DOHH2 (cell line): Measurements from ENCODE around the gene PCNX2.

Experiments used
- H3F3A ChIP-seq: fragments of 200-600 bp; sonication (generic), shearing (Covaris generic); 2 replicates; pipeline ENCODE4 v1.6.0; 2016; ENCODE audit warnings: antibody characterized with exemption, mild to moderate bottlenecking; ENCODE audit not compliant: control insufficient read depth, insufficient read depth
- H3K27ac ChIP-seq: fragments of 200-600 bp; sonication (generic); 2 replicates; pipeline ENCODE4 v1.5.1; 2014; ENCODE audit warnings: low read depth, mild to moderate bottlenecking, low read length, moderate library complexity
- H3K27me3 ChIP-seq: fragments of 200-600 bp; sonication (generic); 2 replicates; pipeline ENCODE4 v1.6.1; 2014; ENCODE audit warnings: mild to moderate bottlenecking, low read length, mixed read lengths; ENCODE audit not compliant: control insufficient read depth
- H3K36me3 ChIP-seq: fragments of 200-600 bp; sonication (generic); 2 replicates; pipeline ENCODE4 v1.6.1; 2014; ENCODE audit warnings: mild to moderate bottlenecking, low read length, moderate library complexity, mixed read lengths; ENCODE audit not compliant: control insufficient read depth
- H3K4me1 ChIP-seq: fragments of 200-600 bp; sonication (generic); 2 replicates; pipeline ENCODE4 v1.6.1; 2014; ENCODE audit warnings: mild to moderate bottlenecking, low read length, mixed read lengths; ENCODE audit not compliant: control insufficient read depth
- H3K4me2 ChIP-seq: fragments of 200-600 bp; sonication (generic); 2 replicates; pipeline ENCODE4 v1.6.0; 2014; ENCODE audit warnings: mild to moderate bottlenecking, low read length, moderate library complexity
- H3K4me3 ChIP-seq: fragments of 200-600 bp; sonication (generic); 2 replicates; pipeline ENCODE4 v1.5.1; 2014; ENCODE audit warnings: mild to moderate bottlenecking, low read length, mixed read lengths
- H3K79me2 ChIP-seq: fragments of 200-600 bp; sonication (generic); 2 replicates; pipeline ENCODE4 v1.6.1; 2014; ENCODE audit warnings: mild to moderate bottlenecking, low read length, mixed read lengths; ENCODE audit not compliant: control insufficient read depth
- H3K9me2 ChIP-seq: fragments of 200-600 bp; sonication (generic); replicated peaks from 2 replicates; pipeline ENCODE4 v1.6.1; 2014; ENCODE audit warnings: mild to moderate bottlenecking, low read length, mixed read lengths; ENCODE audit not compliant: control insufficient read depth
- H3K9me3 ChIP-seq: fragments of 200-600 bp; sonication (generic); 2 replicates; pipeline ENCODE4 v1.6.1; 2014; ENCODE audit warnings: antibody characterized with exemption, low read length, mixed read lengths; ENCODE audit not compliant: control insufficient read depth, insufficient read depth
- H4K20me1 ChIP-seq: fragments of 200-600 bp; sonication (generic); 2 replicates; pipeline ENCODE4 v1.6.0; 2014; ENCODE audit warnings: low read depth, mild to moderate bottlenecking, antibody characterized with exemption, low read length, moderate library complexity; ENCODE audit not compliant: control insufficient read depth, insufficient read depth
- CTCF ChIP-seq: fragments of 200-600 bp; sonication (generic); IDR thresholded peaks from one replicate; pipeline ENCODE4 v1.5.1; 2014; ENCODE audit warnings: antibody characterized with exemption, mild to moderate bottlenecking, low read depth, low read length; ENCODE audit not compliant: poor library complexity, severe bottlenecking
- EZH2phosphoT487 ChIP-seq: fragments of 200-600 bp; sonication (generic); IDR thresholded peaks from 2 replicates; pipeline ENCODE4 v1.6.1; 2017; ENCODE audit warnings: borderline replicate concordance, mild to moderate bottlenecking, antibody characterized with exemption, low read length, moderate library complexity, mixed read lengths

The PCNX2 gene

GRCh38 chr1:233230011-233230410 is 65.5 kb downstream of the PCNX2 start:
- Histone ChIP-seq H3K79me2 (no peaks in the 10 kb centered on the region), H3K4me3 (no peak overlapping the region), H3K27me3 (no peaks in the 10 kb centered on the region), H3K9me3 (no peaks in the 10 kb centered on the region), H3K4me1 (no peaks in the 10 kb centered on the region), H3K9me2 (no peaks in the 10 kb centered on the region), H3K27ac (no peak overlapping the region), H3K36me3 (no peaks in the 10 kb centered on the region), H3K4me2 (no peak overlapping the region), H4K20me1 (no peaks in the 10 kb centered on the region), H3F3A (no peaks in the 10 kb centered on the region)
- no peak for TF ChIP-seq CTCF
- TF ChIP-seq EZH2phosphoT487 = no peak

- Histone ChIP-seq H3K4me3 (no peak overlapping the region), H3K36me3 (no peaks in the 10 kb centered on the region), H3K79me2 (no peaks in the 10 kb centered on the region), H3F3A (no peaks in the 10 kb centered on the region), H3K27me3 (no peaks in the 10 kb centered on the region), H3K27ac (no peak overlapping the region), H3K9me2 (no peaks in the 10 kb centered on the region), H3K9me3 (no peaks in the 10 kb centered on the region), H3K4me1 (no peaks in the 10 kb centered on the region), H3K4me2 (no peak overlapping the region), H4K20me1 (no peaks in the 10 kb centered on the region)
- TF ChIP-seq EZH2phosphoT487 = no peak
- no peak for TF ChIP-seq CTCF
Observed at GRCh38 chr1:233229288-233229687, 66.2 kb downstream of the PCNX2 start.

- Histone ChIP-seq H3K79me2 (no peaks in the 10 kb centered on the region), H3K4me2 (no peak overlapping the region), H3K27ac (no peak overlapping the region), H3K36me3 (no peaks in the 10 kb centered on the region), H4K20me1 (no peaks in the 10 kb centered on the region), H3K9me2 (no peaks in the 10 kb centered on the region), H3K9me3 (no peaks in the 10 kb centered on the region), H3F3A (no peaks in the 10 kb centered on the region), H3K27me3 (no peaks in the 10 kb centered on the region), H3K4me3 (no peak overlapping the region), H3K4me1 (no peaks in the 10 kb centered on the region)
- TF ChIP-seq CTCF = no peak
- no peak for TF ChIP-seq EZH2phosphoT487
Observed at GRCh38 chr1:233227930-233228465, 67.5 kb downstream of the PCNX2 start.

GRCh38 chr1:233224311-233224710 is 71.2 kb downstream of the PCNX2 start:
- Histone ChIP-seq H4K20me1 (no peaks in the 10 kb centered on the region), H3K79me2 (no peaks in the 10 kb centered on the region), H3K36me3 (no peaks in the 10 kb centered on the region)

More at GRCh38 chr1:233224311-233224710, 71.2 kb downstream of the PCNX2 start:
- H3K27me3 ChIP-seq = no peaks in the 10 kb centered on the region
- no peak overlapping the region for H3K4me2 ChIP-seq
- no peak for TF ChIP-seq CTCF
- H3F3A ChIP-seq = no peaks in the 10 kb centered on the region
- no peak overlapping the region for H3K4me3 ChIP-seq
- no peak overlapping the region for H3K27ac ChIP-seq
- no peaks in the 10 kb centered on the region for H3K4me1 ChIP-seq
- no peaks in the 10 kb centered on the region for H3K9me3 ChIP-seq
- no peaks in the 10 kb centered on the region for H3K9me2 ChIP-seq
